H9 (cell line): Measurements from ENCODE around the gene RAB33B. TPM values are rescaled to one million over a fixed set of nuclear protein-coding genes. Genes with fewer than 3 reads are reported as not detected.

Experiments used
- DNase-seq: peaks from one replicate; pipeline ENCODE4 v3.0.0-alpha.2; 2017
- H2AFZ ChIP-seq: one replicate; pipeline ENCODE4 v1.6.1; 2013; ENCODE audit warnings: mild to moderate bottlenecking, low read length, control low read depth, moderate library complexity
- H2AK5ac ChIP-seq: 2 replicates; pipeline ENCODE4 v1.6.1; 2013; ENCODE audit warnings: low read length, control low read depth, mixed read lengths; ENCODE audit not compliant: insufficient read length
- H2BK120ac ChIP-seq: one replicate; pipeline ENCODE4 v1.6.1; 2013; ENCODE audit warnings: low read depth, mild to moderate bottlenecking, low read length, control low read depth, inconsistent platforms; ENCODE audit not compliant: poor library complexity, severe bottlenecking
- H2BK12ac ChIP-seq: 2 replicates; pipeline ENCODE4 v1.6.1; 2013; ENCODE audit warnings: low read length, control low read depth, mixed read lengths, low read depth; ENCODE audit not compliant: insufficient read length
- H2BK15ac ChIP-seq: 2 replicates; pipeline ENCODE4 v1.6.1; 2013; ENCODE audit warnings: low read depth, low read length, control low read depth
- H2BK20ac ChIP-seq: one replicate; pipeline ENCODE4 v1.6.1; 2013; ENCODE audit warnings: low read depth, mild to moderate bottlenecking, low read length, control low read depth, inconsistent platforms; ENCODE audit not compliant: poor library complexity, severe bottlenecking
- H2BK5ac ChIP-seq: 2 replicates; pipeline ENCODE4 v1.6.1; 2013; ENCODE audit warnings: low read length, control low read depth, mixed read lengths; ENCODE audit not compliant: insufficient read length
- H3K14ac ChIP-seq: 2 replicates; pipeline ENCODE4 v1.6.1; 2013; ENCODE audit warnings: low read length, control low read depth; ENCODE audit not compliant: insufficient read depth
- H3K18ac ChIP-seq: 2 replicates; pipeline ENCODE4 v1.6.1; 2013; ENCODE audit warnings: low read depth, mild to moderate bottlenecking, mixed read lengths, low read length, control low read depth; ENCODE audit not compliant: insufficient read length
- H3K23ac ChIP-seq: 2 replicates; pipeline ENCODE4 v1.6.1; 2013; ENCODE audit warnings: low read length, control low read depth, mixed read lengths, low read depth; ENCODE audit not compliant: insufficient read length
- H3K23me2 ChIP-seq: 2 replicates; pipeline ENCODE4 v1.6.1; 2013; ENCODE audit warnings: low read depth, mild to moderate bottlenecking, mixed read lengths, low read length, control low read depth; ENCODE audit not compliant: insufficient read length, poor library complexity, severe bottlenecking
- H3K27ac ChIP-seq: 2 replicates; pipeline ENCODE4 v1.5.1; 2013; ENCODE audit warnings: low read length, control low read depth, mixed read lengths, low read depth; ENCODE audit not compliant: insufficient read length
- H3K27me3 ChIP-seq: 2 replicates; pipeline ENCODE4 v1.6.1; 2013; ENCODE audit warnings: low read length, control low read depth, inconsistent platforms; ENCODE audit not compliant: insufficient read depth
- H3K4ac ChIP-seq: 2 replicates; pipeline ENCODE4 v1.6.1; 2013; ENCODE audit warnings: low read depth, mild to moderate bottlenecking, control low read depth, inconsistent platforms, low read length, moderate library complexity
- H3K4me1 ChIP-seq: 2 replicates; pipeline ENCODE4 v1.6.1; 2013; ENCODE audit warnings: low read length, control low read depth, inconsistent platforms; ENCODE audit not compliant: insufficient read depth
- H3K4me2 ChIP-seq: 2 replicates; pipeline ENCODE4 v1.6.1; 2013; ENCODE audit warnings: low read length, control low read depth, mixed read lengths; ENCODE audit not compliant: insufficient read length, insufficient read depth
- H3K56ac ChIP-seq: 2 replicates; pipeline ENCODE4 v1.6.1; 2013; ENCODE audit warnings: low read depth, mild to moderate bottlenecking, mixed read lengths, low read length, control low read depth; ENCODE audit not compliant: insufficient read length
- H3K79me1 ChIP-seq: 2 replicates; pipeline ENCODE4 v1.6.1; 2013; ENCODE audit warnings: low read depth, mild to moderate bottlenecking, moderate library complexity, low read length, control low read depth, inconsistent platforms; ENCODE audit not compliant: insufficient read depth, poor library complexity, severe bottlenecking
- H3K79me2 ChIP-seq: 2 replicates; pipeline ENCODE4 v1.6.1; 2013; ENCODE audit warnings: low read length, control low read depth, inconsistent platforms; ENCODE audit not compliant: insufficient read depth
- H3K9ac ChIP-seq: 2 replicates; pipeline ENCODE4 v1.6.1; 2013; ENCODE audit warnings: low read length, control low read depth, mixed read lengths; ENCODE audit not compliant: insufficient read length; ENCODE audit errors: extremely low read depth
- H3K9me3 ChIP-seq: one replicate; pipeline ENCODE4 v1.6.1; 2013; ENCODE audit warnings: low read depth, low read length, inconsistent platforms; ENCODE audit not compliant: control insufficient read depth
- H3T11ph ChIP-seq: one replicate; pipeline ENCODE4 v1.6.1; 2013; ENCODE audit warnings: mild to moderate bottlenecking, low read length, control low read depth, inconsistent platforms
- H4K20me1 ChIP-seq: one replicate; pipeline ENCODE4 v1.6.1; 2013; ENCODE audit not compliant: control insufficient read depth, insufficient read length, insufficient read depth
- H4K5ac ChIP-seq: 2 replicates; pipeline ENCODE4 v1.6.1; 2013; ENCODE audit warnings: low read depth, mild to moderate bottlenecking, mixed read lengths, low read length, control low read depth; ENCODE audit not compliant: insufficient read length
- H4K8ac ChIP-seq: replicated peaks from 2 replicates; pipeline ENCODE4 v1.6.1; 2013; ENCODE audit warnings: low read length, control low read depth, mixed read lengths, low read depth; ENCODE audit not compliant: insufficient read length
- H4K91ac ChIP-seq: 2 replicates; pipeline ENCODE4 v1.6.1; 2013; ENCODE audit warnings: low read depth, mild to moderate bottlenecking, moderate library complexity, mixed read lengths, low read length, control low read depth; ENCODE audit not compliant: insufficient read length
- H3K27ac Mint-ChIP-seq, 3 experiments: 2 replicates in 2 of 3; 3 replicates in 1 of 3; pipeline ENCODE4 v1.8.0; 2020 to 2021; ENCODE audit warnings: mixed read lengths in 3 of 3, mild to moderate bottlenecking in 1 of 3, moderate library complexity in 1 of 3
- H3K27me3 Mint-ChIP-seq: 2 replicates; pipeline ENCODE4 v1.8.0; 2021; ENCODE audit warnings: low read depth, mild to moderate bottlenecking, moderate library complexity, mixed read lengths
- H3K36me3 Mint-ChIP-seq, 3 experiments: 2 replicates in 2 of 3; 3 replicates in 1 of 3; pipeline ENCODE4 v1.8.0; 2020 to 2021; ENCODE audit warnings: low read depth in 3 of 3, mixed read lengths in 3 of 3; ENCODE audit not compliant: insufficient read depth in 1 of 3
- H3K4me1 Mint-ChIP-seq, 2 experiments: 2 replicates each; pipeline ENCODE4 v1.8.0; 2020; ENCODE audit warnings: mixed read lengths in 2 of 2
- H3K4me3 Mint-ChIP-seq, 2 experiments: 2 replicates in 1 of 2; 3 replicates in 1 of 2; pipeline ENCODE4 v1.8.0; 2020 to 2021; ENCODE audit warnings: mild to moderate bottlenecking in 2 of 2, mixed read lengths in 2 of 2, moderate library complexity in 1 of 2
- H3K9me3 Mint-ChIP-seq, 2 experiments: 2 replicates in 1 of 2; 3 replicates in 1 of 2; pipeline ENCODE4 v1.8.0; 2020; ENCODE audit warnings: mild to moderate bottlenecking in 2 of 2, mixed read lengths in 2 of 2, moderate library complexity in 1 of 2
- CTCF ChIP-seq: fragments of 200-600 bp; sonication (generic); conservative IDR thresholded peaks from 3 replicates; pipeline ENCODE4 v1.8.0; 2021; ENCODE audit warnings: antibody characterized with exemption, mild to moderate bottlenecking
- WGBS: extraction: QIAGEN DNeasy Blood & Tissue Kit; methylation state at CpG from one replicate; pipeline ENCODE4 v1.1.7; 2013; ENCODE audit warnings: missing lambda C conversion rate, low lambda C conversion rate, mixed read lengths; ENCODE audit not compliant: insufficient read length; ENCODE audit errors: extremely low coverage; 5-methylcytosine and 5-hydroxymethylcytosine counted together
- total RNA-seq: library from RNA; stranded (reverse); gene quantifications from 2 replicates; pipeline ENCODE4 v1.2.1, GENCODE V29; 2021

Gene RAB33B
- total RNA-seq, 1 experiment from 2014 or later = 7.7 TPM

GRCh38 chr4:139441029-139441428 is 12.9 kb upstream of the RAB33B start:
- H3K4ac ChIP-seq = no peak overlapping the region

More at GRCh38 chr4:139441029-139441428, 12.9 kb upstream of the RAB33B start:
- no peak overlapping the region for H3K9ac ChIP-seq
- H3K79me2 ChIP-seq = no peaks in the 10 kb centered on the region
- H2BK15ac ChIP-seq = no peak overlapping the region
- Mint-ChIP-seq H3K27me3 (no peaks in the 10 kb centered on the region), H3K9me3 (peaks cover 15 to 20% of the 10 kb centered on the region in 2 experiments), H3K27ac (no peak overlapping the region; a peak in 1 of 7 replicates), H3K36me3 (peaks cover 22 to 41% (median 32%) of the 10 kb centered on the region in 3 experiments), H3K4me1 (peaks cover 3 to 5% of the 10 kb centered on the region in 2 experiments; a peak in 2 of 4 replicates), H3K4me3 (no peak overlapping the region)
- no peaks in the 10 kb centered on the region for H3K9me3 ChIP-seq
- no peak overlapping the region for H3K14ac ChIP-seq
- no peak for DNase-seq
- no peak overlapping the region for H3T11ph ChIP-seq
- H3K23ac ChIP-seq = no peak overlapping the region
- no peak overlapping the region for H2AFZ ChIP-seq
- H3K56ac ChIP-seq = no peak overlapping the region
- no peak overlapping the region for H3K27ac ChIP-seq
- H3K18ac ChIP-seq = no peak overlapping the region
- H4K91ac ChIP-seq = no peak overlapping the region
- H4K8ac ChIP-seq = no peak overlapping the region
- no peaks in the 10 kb centered on the region for H3K27me3 ChIP-seq
- H4K20me1 ChIP-seq = no peaks in the 10 kb centered on the region
- H2BK12ac ChIP-seq = no peak overlapping the region
- WGBS = no CpG with 5 or more reads among the region's 4 CpGs
- no peak overlapping the region for H2BK20ac ChIP-seq
- no peak overlapping the region for H2BK5ac ChIP-seq
- H3K4me2 ChIP-seq = no peak overlapping the region
- H3K23me2 ChIP-seq = no peaks in the 10 kb centered on the region
- no peak for TF ChIP-seq CTCF
- no peaks in the 10 kb centered on the region for H3K4me1 ChIP-seq
- no peaks in the 10 kb centered on the region for H3K79me1 ChIP-seq
- no peak overlapping the region for H2BK120ac ChIP-seq
- H2AK5ac ChIP-seq = no peak overlapping the region
- H4K5ac ChIP-seq = no peak overlapping the region
